Cardiac muscle cell (in vitro differentiated cells and primary cell): Measurements from ENCODE around the gene UMOD. TPM values are rescaled to one million over a fixed set of nuclear protein-coding genes. Genes with fewer than 3 reads are reported as not detected.

Experiments used
- DNase-seq, 2 donors: peaks; one replicate each; pipeline versions ENCODE4 v3.0.0 to v3.0.0-alpha.2; 2010 to 2017; ENCODE audit warnings: low read depth in 1 of 2, low spot score in 1 of 2
- H3K27ac ChIP-seq: fragments of 200-600 bp; sonication (generic); 2 replicates; pipeline ENCODE4 v1.5.1; 2016
- H3K27me3 ChIP-seq: fragments of 200-600 bp; sonication (generic); 2 replicates; pipeline ENCODE4 v1.6.0; 2016; ENCODE audit warnings: control low read depth
- H3K36me3 ChIP-seq: fragments of 200-600 bp; sonication (generic); 2 replicates; pipeline ENCODE4 v1.5.1; 2016; ENCODE audit warnings: control low read depth
- H3K4me1 ChIP-seq: fragments of 200-600 bp; sonication (generic); 2 replicates; pipeline ENCODE4 v1.8.1; 2017; ENCODE audit warnings: low read depth, mild to moderate bottlenecking, mixed run types
- H3K4me3 ChIP-seq: fragments of 200-600 bp; sonication (generic); 2 replicates; pipeline ENCODE4 v1.5.1; 2016; ENCODE audit warnings: mild to moderate bottlenecking
- H3K9me3 ChIP-seq: fragments of 200-600 bp; sonication (generic); 2 replicates; pipeline ENCODE4 v1.5.1; 2017; ENCODE audit warnings: low read depth, mild to moderate bottlenecking, control low read depth
- polyA plus RNA-seq: library from polyadenylated mRNA; unstranded; fragments of >200 nt; fragmentation: Nextera tagmentation; extraction: Ambion mirVana; gene quantifications from 2 replicates; pipeline ENCODE4 v1.2.1, GENCODE V29; 2016
- total RNA-seq: library from RNA; depleted of rRNA; stranded (reverse); fragments of >200 nt; gene quantifications from 2 replicates; pipeline ENCODE4 v1.2.3, GENCODE V29; 2016
- TF ChIP-seq, protein P1 (sequence below): IDR thresholded peaks from 2 replicates; pipeline ENCODE4 v1.5.1; 2012; ENCODE audit warnings: low read depth, mild to moderate bottlenecking, low read length

The UMOD gene
- total and polyA plus RNA-seq, 2 experiments from 2014 or later, result not detected

DNA sequence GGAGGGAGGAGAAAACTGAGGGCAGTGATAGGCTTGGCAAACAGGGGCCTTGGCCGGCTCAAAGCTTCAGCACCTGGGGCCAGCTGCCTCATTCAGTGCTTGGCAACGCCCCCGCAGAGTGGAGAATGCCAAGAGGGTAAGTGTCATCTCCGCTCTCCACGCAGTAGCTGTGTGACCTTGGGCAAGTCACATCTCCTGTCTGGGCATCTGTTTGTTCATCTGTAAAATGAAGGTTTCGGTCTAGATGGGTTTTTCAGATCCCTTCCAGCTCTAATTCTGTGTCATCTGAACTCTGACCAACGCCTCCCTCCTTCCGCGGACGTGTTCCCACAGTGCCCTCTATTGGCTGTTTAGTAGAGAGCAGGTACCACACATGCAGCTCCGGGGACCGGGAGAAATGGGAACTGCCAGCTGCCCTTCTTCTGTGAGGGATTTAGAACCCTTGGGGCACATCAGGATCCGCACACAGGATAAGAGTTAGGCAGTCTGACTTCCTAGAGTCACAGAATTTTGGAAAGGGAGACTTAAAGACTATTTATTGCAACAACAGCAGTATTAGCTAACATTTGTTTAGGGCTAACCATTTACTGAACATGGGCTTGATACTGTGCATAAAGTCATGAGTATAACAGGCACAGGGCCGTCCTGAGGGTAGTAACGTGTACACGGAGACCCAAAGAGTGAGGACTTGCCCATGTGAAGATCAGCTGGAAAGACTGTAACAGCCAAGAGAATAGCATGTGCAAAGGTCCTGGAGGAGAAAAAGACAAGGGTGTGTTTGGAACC is 52.0 kb downstream of the UMOD start:
- Histone ChIP-seq H3K36me3 (no peaks in the 10 kb centered on the region), H3K27ac (no peak overlapping the region), H3K4me3 (no peak overlapping the region), H3K4me1 (no peaks in the 10 kb centered on the region), H3K27me3 (no peaks in the 10 kb centered on the region), H3K9me3 (no peaks in the 10 kb centered on the region)
- DNase-seq, result peak; percentile 69 to 75
- TF ChIP-seq, protein P1, sequence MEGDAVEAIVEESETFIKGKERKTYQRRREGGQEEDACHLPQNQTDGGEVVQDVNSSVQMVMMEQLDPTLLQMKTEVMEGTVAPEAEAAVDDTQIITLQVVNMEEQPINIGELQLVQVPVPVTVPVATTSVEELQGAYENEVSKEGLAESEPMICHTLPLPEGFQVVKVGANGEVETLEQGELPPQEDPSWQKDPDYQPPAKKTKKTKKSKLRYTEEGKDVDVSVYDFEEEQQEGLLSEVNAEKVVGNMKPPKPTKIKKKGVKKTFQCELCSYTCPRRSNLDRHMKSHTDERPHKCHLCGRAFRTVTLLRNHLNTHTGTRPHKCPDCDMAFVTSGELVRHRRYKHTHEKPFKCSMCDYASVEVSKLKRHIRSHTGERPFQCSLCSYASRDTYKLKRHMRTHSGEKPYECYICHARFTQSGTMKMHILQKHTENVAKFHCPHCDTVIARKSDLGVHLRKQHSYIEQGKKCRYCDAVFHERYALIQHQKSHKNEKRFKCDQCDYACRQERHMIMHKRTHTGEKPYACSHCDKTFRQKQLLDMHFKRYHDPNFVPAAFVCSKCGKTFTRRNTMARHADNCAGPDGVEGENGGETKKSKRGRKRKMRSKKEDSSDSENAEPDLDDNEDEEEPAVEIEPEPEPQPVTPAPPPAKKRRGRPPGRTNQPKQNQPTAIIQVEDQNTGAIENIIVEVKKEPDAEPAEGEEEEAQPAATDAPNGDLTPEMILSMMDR, result peak; percentile 81

DNA sequence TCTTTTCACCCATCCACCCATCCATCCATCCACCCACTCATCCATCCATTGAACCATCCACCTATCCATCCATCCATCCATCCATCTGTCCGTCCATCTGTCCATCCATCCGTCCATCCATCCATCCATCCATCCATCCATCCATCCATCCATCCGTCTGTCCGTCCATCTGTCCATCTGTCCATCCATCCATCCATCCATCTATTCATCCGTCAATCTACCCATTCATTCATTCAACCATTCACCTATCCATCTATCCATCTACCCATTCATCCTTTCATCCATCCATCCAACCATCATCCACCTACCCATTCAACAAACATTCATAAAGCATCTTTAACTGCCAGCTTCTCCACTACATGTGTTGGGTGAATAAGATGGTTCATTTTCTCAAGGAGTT is 54.1 kb downstream of the UMOD start:
- H3K27ac ChIP-seq, result no peak overlapping the region
- no peaks in the 10 kb centered on the region for H3K4me1 ChIP-seq
- no peaks in the 10 kb centered on the region for H3K27me3 ChIP-seq
- H3K9me3 ChIP-seq, result no peaks in the 10 kb centered on the region
- no peak overlapping the region for H3K4me3 ChIP-seq
- H3K36me3 ChIP-seq, result no peaks in the 10 kb centered on the region
- TF ChIP-seq, protein P1, result no peak
- no peak for DNase-seq

DNA sequence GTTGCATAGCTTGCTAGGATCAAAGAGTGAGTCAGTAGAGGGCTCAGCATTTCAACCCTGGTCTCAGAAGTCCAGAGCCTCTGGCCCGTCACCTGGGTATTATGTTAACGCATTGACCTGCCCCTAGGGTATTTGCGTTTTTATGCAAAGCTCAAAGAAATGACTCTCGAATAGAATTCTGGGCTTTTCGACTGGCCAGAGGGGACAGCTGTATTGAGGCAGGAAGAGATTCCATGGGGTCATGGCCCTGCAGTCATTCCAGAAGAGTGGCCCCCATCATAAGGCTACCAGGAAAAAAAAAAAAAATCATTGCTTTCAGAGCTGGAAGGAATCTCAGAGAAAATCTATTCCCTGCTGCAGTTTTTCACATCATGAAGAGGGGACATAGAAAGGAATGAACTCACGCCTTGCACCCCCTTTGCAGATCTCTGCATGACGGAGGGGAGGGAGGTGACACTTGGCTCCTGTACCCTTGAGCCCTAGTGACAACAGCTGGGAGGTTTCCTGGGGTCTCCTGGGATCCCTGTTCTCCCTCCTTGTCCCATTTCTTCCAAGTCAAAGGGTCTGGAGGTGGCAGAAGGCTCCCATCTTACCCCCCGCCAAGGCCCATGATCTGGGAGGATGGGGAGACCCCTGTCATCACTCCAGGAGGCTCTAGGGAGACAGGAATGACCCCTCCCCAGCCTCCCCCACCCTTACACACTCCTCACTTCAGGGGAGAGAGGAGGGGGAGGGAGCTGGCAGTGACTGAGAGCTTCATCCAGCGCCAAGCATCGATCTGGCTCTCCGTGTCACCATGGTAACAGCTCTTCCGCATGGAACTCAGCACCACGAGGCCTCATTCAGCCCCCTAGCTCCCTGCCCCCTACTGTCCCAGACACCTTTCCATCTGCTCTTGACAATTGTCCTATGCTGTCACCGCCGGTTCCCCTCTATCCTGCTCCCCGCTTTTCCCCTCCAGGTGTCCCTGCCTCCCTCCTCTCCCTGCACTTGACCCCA is 61.0 kb downstream of the UMOD start:
- Histone ChIP-seq H3K4me1 (no peaks in the 10 kb centered on the region), H3K27ac (no peak overlapping the region), H3K36me3 (no peaks in the 10 kb centered on the region), H3K4me3 (no peak overlapping the region), H3K9me3 (no peaks in the 10 kb centered on the region), H3K27me3 (no peaks in the 10 kb centered on the region)
- TF ChIP-seq, protein P1, result no peak
- DNase-seq, result no peak

DNA sequence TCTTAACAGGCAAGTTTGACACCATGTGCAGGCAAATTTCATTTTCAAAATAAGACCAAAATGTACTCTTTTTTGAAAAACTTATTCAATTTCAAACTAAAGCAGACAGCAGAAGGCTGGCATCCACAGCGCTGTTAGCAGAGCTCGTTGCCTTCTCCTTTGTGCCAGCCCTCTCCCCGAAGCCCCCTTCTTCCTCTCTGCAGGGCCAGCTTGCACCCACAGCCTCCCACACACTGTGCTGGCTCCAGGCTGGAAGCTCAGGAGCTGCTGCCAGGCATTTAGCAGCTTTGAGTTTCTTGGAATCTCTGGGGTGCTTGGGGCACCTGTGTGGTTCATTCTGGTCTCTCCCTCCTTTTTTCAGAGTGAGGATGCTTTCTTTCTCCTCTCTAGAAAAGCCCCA is 62.9 kb downstream of the UMOD start:
- no peaks in the 10 kb centered on the region for H3K27me3 ChIP-seq
- TF ChIP-seq, protein P1, result no peak
- H3K4me3 ChIP-seq, result no peak overlapping the region
- no peak overlapping the region for H3K27ac ChIP-seq
- no peaks in the 10 kb centered on the region for H3K4me1 ChIP-seq
- H3K36me3 ChIP-seq, result no peaks in the 10 kb centered on the region
- no peak for DNase-seq
- no peaks in the 10 kb centered on the region for H3K9me3 ChIP-seq

DNA sequence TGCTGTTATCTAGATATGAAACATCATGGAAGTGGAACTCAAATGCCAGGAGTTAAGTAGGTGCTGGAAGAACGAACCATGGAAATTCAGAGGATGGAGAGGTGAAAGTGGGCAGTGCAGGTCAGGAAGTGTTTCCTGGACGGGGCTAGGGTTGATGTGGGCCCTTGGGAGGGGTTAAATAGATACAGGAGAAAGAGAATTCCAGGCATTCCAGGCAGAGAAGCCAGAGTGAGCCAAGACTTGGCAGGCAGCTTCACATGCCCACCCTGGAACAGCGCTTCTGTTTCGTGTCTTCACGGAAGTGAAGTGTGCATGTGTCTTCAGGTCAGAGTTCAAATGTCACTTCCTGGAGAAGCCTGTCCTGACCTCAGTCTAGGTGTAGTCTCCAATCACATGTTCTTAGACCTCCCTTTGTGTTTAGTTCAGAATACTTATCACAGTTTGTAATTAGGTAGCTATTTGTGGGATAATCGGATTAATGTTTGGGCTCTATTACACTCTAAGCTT is 66.5 kb downstream of the UMOD start:
- no peaks in the 10 kb centered on the region for H3K9me3 ChIP-seq
- H3K4me1 ChIP-seq, result no peaks in the 10 kb centered on the region
- H3K4me3 ChIP-seq, result no peak overlapping the region
- no peak for DNase-seq
- TF ChIP-seq, protein P1, result no peak
- H3K27me3 ChIP-seq, result no peaks in the 10 kb centered on the region
- H3K36me3 ChIP-seq, result no peaks in the 10 kb centered on the region
- no peak overlapping the region for H3K27ac ChIP-seq
